Psoas muscle (tissue), 8 donors: ENCODE measurements around the gene ALDOB. TPM values are rescaled to one million over a fixed set of nuclear protein-coding genes. Genes with fewer than 3 reads are reported as not detected.

Source experiments
- ATAC-seq, 4 donors: fragments of 200-7000 bp; cut with Tn5 transposase; one replicate each; pipeline ENCODE4 v1.9.1; 2020; ENCODE audit warnings: moderate library complexity in 3 of 4, mild to moderate bottlenecking in 2 of 4
- DNase-seq, 2 donors: peaks; one replicate each; pipeline ENCODE4 v3.0.0-alpha.2; 2020
- H3K27ac ChIP-seq: fragments of 200-600 bp; one replicate; pipeline ENCODE4 v1.8.0; 2022
- H3K27me3 ChIP-seq, 3 donors: fragments of 200-600 bp in 1 of 3; one replicate each; pipeline versions ENCODE4 v1.6.1 to v1.8.0; 2013 to 2022; ENCODE audit warnings: low read length in 2 of 3, mild to moderate bottlenecking in 2 of 3, moderate library complexity in 1 of 3; ENCODE audit not compliant: insufficient read depth in 3 of 3
- H3K36me3 ChIP-seq, 2 donors: fragments of 200-600 bp in 1 of 2; one replicate each; pipeline versions ENCODE4 v1.6.1 to v1.8.0; 2013 to 2022; ENCODE audit warnings: low read depth in 1 of 2, mild to moderate bottlenecking in 1 of 2, moderate library complexity in 1 of 2; ENCODE audit not compliant: insufficient read depth in 1 of 2
- H3K4me1 ChIP-seq: fragments of 200-600 bp; one replicate; pipeline ENCODE4 v1.8.0; 2022
- H3K4me3 ChIP-seq: fragments of 200-600 bp; one replicate; pipeline ENCODE4 v1.8.0; 2022; ENCODE audit warnings: mild to moderate bottlenecking
- H3K9me3 ChIP-seq: fragments of 200-600 bp; one replicate; pipeline ENCODE4 v1.8.0; 2022
- WGBS, 3 donors: extraction: QIAGEN DNeasy Blood & Tissue Kit; methylation state at CpG; one replicate each; pipeline versions ENCODE4 v1.1.6 to v1.1.7; 2013; 5-methylcytosine and 5-hydroxymethylcytosine counted together
- intact Hi-C, 2 donors: fragments of 100-400 bp; cut with DNase I; formaldehyde crosslinking; loops; one replicate each; pipeline versions ENCODE4 v1.11.0 to v1.14.2; 2022
- polyA plus RNA-seq, 3 donors: library from polyadenylated mRNA; stranded (reverse); fragments of 200-250 nt; gene quantifications; one replicate each; pipeline ENCODE4 v1.2.3, GENCODE V29; 2013
- total RNA-seq, 4 donors: library from RNA; stranded (reverse); fragmentation: NEBNext Ultra II Directional in 2 of 4; extraction: Animal tissue kit (Norgen Biotek cat#: 25700) in 2 of 4; gene quantifications; one replicate each; pipeline versions ENCODE4 v1.2.1 to v1.2.4, GENCODE V29; 2021 to 2023
- TF ChIP-seq, protein P1 (sequence below): fragments of 200-600 bp; IDR thresholded peaks from one replicate; pipeline ENCODE4 v1.8.0; 2022; ENCODE audit warnings: antibody characterized with exemption
- donor health status: healthy with polysubstance abuse.
- donor health status: DM: no; HTN: no; CAD: no; lungs with moderate emphysema.
- donor health status: Bipolar disorder and iron deficiency.
- donor health status: healthy.
- donor health status: DM: yes; HTN: yes; CAD: no.
- donor health status: DM: no; HTN: no; CAD: no.
- donor health status: DM: no; HTN: no; CAD: no.
- donor health status: DM: yes; HTN: yes; CAD: no.

Gene ALDOB
- total and polyA plus RNA-seq, 7 donors: 0.26 to 4.3 (median 0.48) TPM; not detected in 2

DNA sequence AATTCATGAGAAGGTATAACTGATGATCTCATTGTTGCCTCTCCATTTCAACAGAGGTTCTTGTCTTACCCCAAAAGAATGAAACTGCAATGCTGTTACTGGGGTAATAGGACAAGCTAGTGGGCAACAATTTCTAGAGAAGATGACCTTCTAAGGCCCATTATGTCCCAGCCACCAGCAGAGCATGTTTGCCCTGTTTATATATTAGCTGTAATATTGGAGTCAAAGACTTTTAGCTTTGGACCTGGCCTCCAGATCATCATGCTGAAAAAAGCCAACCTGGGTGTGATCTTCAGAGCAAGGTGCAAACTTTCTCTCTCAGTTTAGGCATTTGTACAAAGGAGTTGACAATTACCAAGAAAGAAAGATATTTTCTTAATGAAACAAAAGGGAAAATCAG, 3.4 kb downstream of the ALDOB start:
- no peak for DNase-seq
- no peaks in the 10 kb centered on the region for H3K9me3 ChIP-seq
- intact Hi-C loops: no loop called here
- no peaks in the 10 kb centered on the region for H3K27me3 ChIP-seq
- H3K36me3 ChIP-seq: no peaks in the 10 kb centered on the region
- H3K27ac ChIP-seq: no peak overlapping the region
- H3K4me1 ChIP-seq: no peaks in the 10 kb centered on the region
- TF ChIP-seq, protein P1, sequence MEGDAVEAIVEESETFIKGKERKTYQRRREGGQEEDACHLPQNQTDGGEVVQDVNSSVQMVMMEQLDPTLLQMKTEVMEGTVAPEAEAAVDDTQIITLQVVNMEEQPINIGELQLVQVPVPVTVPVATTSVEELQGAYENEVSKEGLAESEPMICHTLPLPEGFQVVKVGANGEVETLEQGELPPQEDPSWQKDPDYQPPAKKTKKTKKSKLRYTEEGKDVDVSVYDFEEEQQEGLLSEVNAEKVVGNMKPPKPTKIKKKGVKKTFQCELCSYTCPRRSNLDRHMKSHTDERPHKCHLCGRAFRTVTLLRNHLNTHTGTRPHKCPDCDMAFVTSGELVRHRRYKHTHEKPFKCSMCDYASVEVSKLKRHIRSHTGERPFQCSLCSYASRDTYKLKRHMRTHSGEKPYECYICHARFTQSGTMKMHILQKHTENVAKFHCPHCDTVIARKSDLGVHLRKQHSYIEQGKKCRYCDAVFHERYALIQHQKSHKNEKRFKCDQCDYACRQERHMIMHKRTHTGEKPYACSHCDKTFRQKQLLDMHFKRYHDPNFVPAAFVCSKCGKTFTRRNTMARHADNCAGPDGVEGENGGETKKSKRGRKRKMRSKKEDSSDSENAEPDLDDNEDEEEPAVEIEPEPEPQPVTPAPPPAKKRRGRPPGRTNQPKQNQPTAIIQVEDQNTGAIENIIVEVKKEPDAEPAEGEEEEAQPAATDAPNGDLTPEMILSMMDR: no peak
- ATAC-seq: no peak
- no peak overlapping the region for H3K4me3 ChIP-seq

DNA sequence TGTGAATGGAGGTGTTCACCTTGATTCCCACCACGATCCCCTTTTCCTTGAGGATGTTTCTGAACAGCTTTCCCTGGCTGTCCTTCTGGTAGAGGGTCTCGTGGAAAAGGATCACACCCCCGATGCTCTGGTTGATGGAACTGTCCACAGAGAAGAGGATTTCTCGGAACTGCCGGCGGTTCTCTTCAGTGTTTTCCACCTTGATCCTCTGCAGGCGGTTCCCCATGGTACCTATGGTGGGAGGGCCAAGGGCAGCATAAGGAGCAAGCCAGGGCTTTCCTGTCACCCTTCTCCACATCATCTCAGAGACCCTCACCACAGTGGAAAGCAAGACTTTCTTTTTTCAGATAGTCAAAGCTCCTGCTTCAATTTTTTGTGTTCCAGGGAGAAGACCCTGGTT, 5.8 kb downstream of the ALDOB start:
- no peak for ATAC-seq
- H3K9me3 ChIP-seq: no peaks in the 10 kb centered on the region

DNA sequence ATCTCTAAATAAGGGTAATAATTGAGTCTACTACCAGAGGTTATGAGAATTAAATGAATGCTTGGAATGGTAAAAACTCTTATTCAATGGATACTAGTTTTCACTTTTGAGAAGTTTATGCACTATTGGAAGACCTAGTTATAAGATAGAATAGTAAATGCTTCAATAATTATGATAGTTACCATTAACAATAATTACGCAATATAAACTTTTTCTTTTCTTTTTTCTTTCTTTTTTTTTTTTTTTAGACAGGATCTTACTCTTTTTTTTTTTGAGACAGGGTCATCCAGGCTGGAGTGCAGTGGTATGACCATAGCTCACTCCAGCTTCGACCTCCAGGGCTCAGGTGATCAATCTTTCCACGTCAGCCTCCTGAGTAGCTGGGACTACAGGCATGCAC, 6.7 kb downstream of the ALDOB start:
- H3K36me3 ChIP-seq: no peaks in the 10 kb centered on the region
- H3K4me1 ChIP-seq: no peaks in the 10 kb centered on the region
- ATAC-seq (no peak), DNase-seq (no peak)
- WGBS, 3 donors: 66 to 75% (median 74%) methylated on average over 3 of the region's 3 CpGs
- TF ChIP-seq, protein P1: no peak
- H3K27ac ChIP-seq: no peak overlapping the region
- intact Hi-C loops: no loop called here
- H3K4me3 ChIP-seq: no peak overlapping the region
- no peaks in the 10 kb centered on the region for H3K9me3 ChIP-seq
- no peaks in the 10 kb centered on the region for H3K27me3 ChIP-seq

More for the DNA sequence above, 5.8 kb downstream of the ALDOB start:
- Histone ChIP-seq H3K4me3 (no peak overlapping the region), H3K36me3 (no peaks in the 10 kb centered on the region), H3K4me1 (no peaks in the 10 kb centered on the region), H3K27ac (no peak overlapping the region), H3K27me3 (no peaks in the 10 kb centered on the region)
- 89 to 95% (median 90%) methylated on average over 7 of the region's 7 CpGs for WGBS, 3 donors
- intact Hi-C loops: no loop called here
- DNase-seq: no peak
- TF ChIP-seq, protein P1: no peak

DNA sequence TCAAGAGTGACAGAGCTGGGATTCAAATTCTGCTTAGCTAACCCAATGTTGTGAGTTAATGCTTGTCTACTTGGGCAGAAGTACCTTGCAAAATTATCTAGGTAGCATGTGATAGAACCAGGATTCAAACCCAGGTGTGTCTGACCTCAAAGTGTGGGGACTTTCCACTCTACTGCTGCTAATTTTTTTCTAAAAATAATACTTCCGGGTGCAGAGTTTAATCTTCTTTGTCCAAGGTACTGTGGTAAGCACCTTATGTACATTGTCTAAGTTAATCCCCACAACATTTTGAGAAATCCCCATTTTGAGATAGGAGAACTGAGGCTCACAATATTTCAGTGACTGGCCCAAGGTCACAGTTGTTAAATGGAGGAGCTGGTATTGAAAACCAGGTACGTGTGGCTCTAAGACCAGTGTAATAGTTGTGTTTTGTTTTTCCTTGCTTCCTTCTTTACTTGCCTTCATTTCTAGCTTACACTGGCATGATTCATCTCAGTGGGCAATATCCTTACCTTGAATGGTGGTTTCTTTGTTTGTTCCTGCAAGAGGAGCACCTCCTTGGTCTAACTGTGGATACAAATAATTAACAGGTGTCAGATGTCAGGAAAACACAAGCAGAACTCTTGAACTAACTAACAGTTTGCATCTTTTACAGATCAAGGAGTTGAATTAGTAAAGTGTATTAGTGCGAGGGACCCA, 7.5 kb downstream of the ALDOB start:
- Histone ChIP-seq H3K36me3 (no peaks in the 10 kb centered on the region), H3K4me3 (no peak overlapping the region), H3K9me3 (no peaks in the 10 kb centered on the region), H3K27ac (no peak overlapping the region), H3K27me3 (no peaks in the 10 kb centered on the region), H3K4me1 (no peaks in the 10 kb centered on the region)
- no peak for DNase-seq
- 88 to 91% (median 90%) methylated on average over 3 of the region's 3 CpGs for WGBS, 3 donors
- intact Hi-C loops: no loop called here
- no peak for ATAC-seq
- TF ChIP-seq, protein P1: no peak

DNA sequence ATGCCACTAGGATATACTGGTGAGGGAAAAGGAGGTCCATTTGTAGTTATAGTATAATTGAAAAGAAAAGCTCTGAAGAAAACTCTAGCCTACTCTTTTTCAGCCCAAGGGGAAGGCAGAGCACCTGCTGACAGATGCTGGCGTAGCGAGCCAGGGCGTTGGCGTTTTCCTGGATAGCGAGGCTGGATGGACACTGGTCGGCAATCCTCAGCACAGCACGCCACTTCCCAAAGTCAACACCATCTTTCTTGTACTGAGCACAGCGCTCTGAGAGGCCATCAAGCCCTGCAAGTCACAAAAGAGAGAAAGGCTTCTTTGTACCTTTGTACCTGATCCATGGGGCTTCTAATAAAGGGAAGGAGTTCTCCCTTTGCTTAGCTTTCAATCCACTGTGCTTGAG, 8.2 kb downstream of the ALDOB start:
- TF ChIP-seq, protein P1: no peak
- DNase-seq (no peak), ATAC-seq (no peak)
- Histone ChIP-seq H3K9me3 (no peaks in the 10 kb centered on the region), H3K4me3 (no peak overlapping the region), H3K4me1 (no peaks in the 10 kb centered on the region), H3K27me3 (no peaks in the 10 kb centered on the region), H3K36me3 (no peaks in the 10 kb centered on the region), H3K27ac (no peak overlapping the region)
- intact Hi-C loops: no loop called here
- 92 to 93% (median 92%) methylated on average over 8 of the region's 8 CpGs for WGBS, 3 donors
